Inferior parietal cortex (tissue), 1 donor: ENCODE measurements around the gene RBCK1.
"Not testable (repeated sequence)": the region's sequence is repeated elsewhere in the genome, so short reads cannot be mapped to it uniquely, and the experiment has no call there.

Experiments used
- DNase-seq: peaks from one replicate; pipeline ENCODE4 v3.0.0-alpha.2; 2016; ENCODE audit errors: extremely low spot score

RBCK1 gene

DNA sequence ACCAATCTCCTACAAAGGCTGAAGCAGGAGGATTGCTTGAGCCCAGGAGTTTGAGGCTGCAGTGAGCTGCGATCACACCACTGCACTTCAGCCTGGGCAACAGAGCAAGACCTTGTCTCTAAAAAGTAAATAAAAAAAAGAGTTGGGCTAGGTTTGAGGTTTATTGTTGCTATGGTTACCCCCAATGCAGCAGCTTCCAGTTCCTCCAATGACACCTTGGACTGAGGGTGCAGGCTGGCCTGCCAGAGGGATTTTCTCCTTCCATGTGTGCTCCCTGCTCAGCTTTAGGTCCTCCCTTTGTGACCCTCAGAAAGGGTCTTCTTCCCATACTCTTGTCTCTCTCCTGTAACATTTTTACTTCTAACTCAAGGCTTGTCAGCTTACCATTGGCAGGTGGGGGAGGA is 64.8 kb downstream of the RBCK1 start:
- no peak for DNase-seq

DNA sequence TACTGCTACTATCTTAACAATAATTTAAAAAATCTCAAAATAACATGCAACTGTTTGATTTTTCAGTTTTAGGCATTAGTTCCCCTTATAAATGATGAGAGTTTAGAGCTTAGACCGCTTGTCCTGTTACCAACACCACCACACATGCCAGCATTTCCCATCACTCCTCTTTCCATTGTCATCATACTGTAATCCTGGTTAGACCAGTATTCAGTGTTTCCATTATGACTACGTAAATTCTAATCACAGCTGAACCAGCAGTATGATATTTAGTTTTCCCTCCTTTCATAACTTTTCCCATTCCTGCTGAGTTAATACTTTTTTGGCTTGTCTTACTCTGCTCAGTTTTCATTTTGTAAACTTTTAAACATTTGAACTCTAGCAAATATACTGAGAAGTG is 66.5 kb downstream of the RBCK1 start:
- DNase-seq = no peak

DNA sequence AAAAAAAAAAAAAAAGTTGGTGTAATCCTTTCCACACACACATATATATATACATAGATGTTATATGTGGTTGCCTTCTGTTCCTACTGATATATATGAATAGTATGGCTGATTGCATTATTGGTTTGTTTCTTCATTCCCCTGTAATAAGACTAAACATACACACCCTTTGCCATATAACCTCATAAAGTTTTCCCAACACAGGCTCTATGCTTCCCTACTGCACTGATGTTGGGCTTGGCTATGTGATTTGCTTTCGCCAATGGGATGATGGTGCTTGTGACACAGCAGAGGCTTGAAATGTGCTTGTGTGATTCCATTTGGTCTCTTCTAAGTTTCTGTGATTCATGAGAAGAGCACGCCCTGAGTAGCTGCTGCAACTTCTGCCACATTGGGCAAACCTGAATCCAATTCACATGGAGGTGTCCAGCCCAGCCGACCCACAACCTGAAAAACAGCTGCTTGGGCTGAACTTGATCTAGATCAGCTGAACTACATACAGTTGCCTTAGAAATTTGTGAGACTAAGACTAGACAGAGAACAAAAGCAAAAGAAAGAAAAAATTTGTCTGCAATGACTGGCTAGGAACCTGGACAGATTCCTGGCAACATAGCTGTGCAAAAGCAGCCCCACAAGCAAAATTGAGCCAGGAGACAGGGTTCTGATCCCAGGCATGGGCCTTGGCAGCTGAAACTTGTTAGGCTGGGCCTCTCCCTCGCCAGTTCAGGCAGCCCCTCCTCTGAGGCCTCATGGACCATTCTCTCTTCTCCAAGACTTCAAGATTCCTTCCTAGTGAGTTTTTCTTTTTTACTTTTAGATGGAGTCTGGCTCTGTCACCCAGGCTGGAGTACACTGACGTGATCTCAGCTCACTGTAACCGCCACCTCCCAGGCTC is 67.6 kb downstream of the RBCK1 start:
- DNase-seq = no peak

DNA sequence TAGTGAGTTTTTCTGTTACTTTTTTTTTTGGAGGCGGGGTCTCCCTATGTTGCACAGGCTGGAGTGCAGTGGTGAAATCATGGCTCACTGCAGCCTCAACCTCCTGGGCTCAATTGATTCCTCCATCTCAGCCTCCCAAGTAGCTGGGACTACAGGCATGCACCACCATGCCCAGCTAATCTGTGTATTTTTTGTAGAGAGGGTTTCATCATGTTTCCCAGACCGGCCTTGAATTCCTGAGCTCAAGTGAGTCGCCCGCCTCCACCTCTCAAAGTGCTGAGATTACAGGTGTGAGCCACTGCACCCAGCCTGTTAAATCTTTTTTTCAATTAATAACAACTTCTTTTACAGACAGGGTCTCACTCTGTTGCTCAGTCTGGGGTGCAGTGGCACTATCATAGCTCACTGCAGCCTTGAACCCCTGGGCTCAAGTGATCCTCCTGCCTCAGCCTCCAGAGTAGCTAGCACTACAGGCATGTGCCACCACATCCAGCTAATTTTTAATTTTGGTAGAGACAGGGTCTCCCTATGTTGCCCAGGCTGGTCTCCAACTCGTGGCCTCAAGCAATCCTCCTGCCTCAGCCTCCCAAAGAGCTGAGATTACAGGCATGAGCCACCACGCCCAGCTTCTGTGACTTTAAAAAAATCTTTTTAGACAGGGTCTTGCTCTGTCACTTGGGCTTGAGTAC is 68.6 kb downstream of the RBCK1 start:
- not testable (repeated sequence) for DNase-seq

DNA sequence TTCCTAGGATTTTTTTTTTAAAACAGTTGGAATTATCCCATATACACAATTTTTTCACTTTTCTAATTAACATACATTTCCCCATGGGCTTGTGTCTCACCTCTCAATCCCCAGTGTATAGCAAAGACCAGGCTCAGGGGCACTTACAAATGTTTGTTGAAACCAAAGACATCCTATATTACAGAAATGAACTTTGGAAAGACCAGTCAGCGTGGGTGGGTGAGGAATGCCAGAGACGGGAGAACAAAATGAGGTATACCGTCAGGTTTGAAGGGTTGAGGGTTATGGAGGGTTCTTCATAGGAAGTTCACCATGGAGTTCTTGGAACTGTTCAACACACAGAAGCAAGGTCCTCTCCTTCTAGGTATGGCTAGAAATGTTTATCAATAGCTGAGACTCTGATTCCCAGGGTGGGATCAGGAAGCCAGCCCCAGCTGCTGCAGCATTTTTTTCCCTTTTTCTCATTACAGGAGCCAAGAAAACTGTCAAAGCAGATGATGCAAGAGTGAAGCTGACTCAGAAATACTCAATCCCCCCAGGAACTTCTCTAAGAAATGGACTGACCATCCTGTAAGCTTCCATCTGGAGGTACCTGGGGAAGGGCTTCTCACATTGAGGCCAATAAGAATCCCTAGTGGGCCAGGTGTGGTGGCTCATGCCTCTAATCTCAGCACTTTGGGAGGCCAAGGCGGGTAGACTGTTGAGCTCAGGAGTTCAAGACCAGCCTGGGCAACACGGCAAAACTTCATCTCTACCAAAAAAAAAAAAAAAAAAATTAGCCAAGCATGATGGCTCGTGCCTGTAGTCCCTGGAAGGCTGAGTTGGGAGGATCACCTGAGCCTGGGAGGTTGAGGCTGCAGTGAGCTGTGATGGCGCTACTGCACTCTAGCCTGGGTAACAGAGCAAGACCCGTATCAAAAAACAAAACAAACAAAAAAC is 70.2 kb downstream of the RBCK1 start:
- no peak for DNase-seq

DNA sequence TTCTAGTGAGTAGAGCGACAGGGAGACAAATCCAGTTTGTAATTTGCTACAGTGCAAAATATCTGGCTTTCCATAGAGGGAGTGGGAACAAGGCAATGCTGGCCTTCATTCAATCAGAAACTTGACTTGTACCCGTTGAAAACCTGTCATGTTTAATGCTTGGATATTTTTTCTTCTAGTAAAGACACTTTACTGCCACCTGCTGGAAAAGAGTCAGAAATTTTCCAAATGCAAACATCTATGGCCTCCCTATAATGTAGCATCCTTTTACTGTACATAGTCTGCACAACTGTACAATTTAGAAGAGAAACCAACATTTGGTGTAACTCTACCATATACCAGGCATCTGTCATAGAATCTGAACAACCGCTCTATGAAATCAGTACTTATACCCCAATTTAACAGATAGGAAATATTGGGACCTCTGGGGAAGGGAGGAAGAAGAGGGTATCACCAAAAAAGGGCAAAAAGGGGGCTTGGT is 70.9 kb downstream of the RBCK1 start:
- DNase-seq = peak; percentile 82

DNA sequence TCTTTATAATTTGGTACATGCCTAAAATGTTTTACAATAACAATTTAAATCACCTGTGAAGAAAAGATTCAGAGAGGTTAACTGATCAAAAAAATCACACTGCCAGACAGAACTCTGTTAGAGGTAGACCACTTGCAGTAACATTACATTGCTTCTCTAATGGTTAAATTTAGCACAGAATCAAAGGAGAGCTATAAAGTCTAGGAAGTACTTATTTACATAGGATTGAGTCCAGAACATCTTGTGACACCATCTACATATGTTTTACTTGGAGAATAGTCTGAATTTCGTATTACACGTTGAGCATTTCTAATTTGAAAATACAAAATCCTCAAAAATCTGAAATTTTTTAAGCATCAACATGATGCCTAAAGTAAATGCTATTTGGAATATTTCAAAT is 71.4 kb downstream of the RBCK1 start:
- DNase-seq = no peak

DNA sequence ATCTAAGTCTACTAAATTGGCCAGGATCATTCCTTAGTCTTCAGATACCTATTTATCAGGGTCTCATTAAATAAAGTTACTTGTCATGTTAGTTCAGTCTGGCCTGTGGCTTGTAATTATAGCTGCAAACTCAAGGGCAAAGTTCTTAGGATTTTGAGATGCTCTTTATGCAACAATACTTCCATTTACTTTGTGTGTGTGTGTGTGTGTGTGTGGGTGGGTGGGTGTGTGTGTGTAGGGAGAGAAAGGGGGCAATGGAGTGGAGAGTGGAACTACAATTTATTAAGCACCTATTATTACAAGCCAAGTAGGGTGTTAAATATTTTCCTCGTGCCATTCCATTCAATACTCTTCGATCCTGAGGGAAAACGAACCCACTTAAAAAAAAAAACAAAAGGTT is 71.9 kb downstream of the RBCK1 start:
- DNase-seq = no peak

DNA sequence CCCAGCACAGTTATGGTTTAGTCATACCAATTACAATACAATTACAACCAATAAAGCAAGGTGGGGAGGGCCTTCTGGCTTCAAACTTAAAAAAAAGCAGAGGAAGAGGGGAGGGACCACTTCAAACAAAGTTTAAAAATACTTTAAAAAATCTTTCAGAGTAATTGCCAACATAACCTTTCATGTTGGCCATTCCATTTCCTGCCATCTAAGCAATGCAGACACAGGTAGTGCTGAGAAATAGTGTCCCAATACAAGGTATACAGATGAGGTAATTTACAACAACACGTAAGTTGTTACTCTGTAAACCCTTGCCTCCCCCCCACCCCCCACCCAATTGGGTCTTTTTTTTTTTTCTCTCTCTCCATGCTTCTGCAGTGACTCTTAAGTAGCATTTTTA is 73.1 kb downstream of the RBCK1 start:
- no peak for DNase-seq
